Liver (tissue), 9 donors: Measurements from ENCODE around the gene KIAA0930. TPM values are rescaled to one million over a fixed set of nuclear protein-coding genes. Genes with fewer than 3 reads are reported as not detected.

Experiments
- DNase-seq: peaks from one replicate; pipeline ENCODE4 v3.0.0-alpha.2; 2017; ENCODE audit warnings: low spot score
- H3K27ac ChIP-seq, 2 donors: one replicate each; pipeline ENCODE4 v1.7.0; 2013; ENCODE audit warnings: inconsistent platforms in 2 of 2, low read length in 2 of 2, control low read depth in 1 of 2, low read depth in 1 of 2, mild to moderate bottlenecking in 1 of 2
- H3K27me3 ChIP-seq, 4 donors: one replicate each; pipeline versions ENCODE4 v1.6.1 to v1.7.0; 2013; ENCODE audit warnings: low read length in 3 of 4, inconsistent platforms in 1 of 4, mild to moderate bottlenecking in 1 of 4, moderate library complexity in 1 of 4; ENCODE audit not compliant: control insufficient read depth in 4 of 4, insufficient read depth in 4 of 4
- H3K36me3 ChIP-seq, 4 donors: one replicate each; pipeline versions ENCODE4 v1.6.1 to v1.7.0; 2013; ENCODE audit warnings: low read length in 3 of 4, mild to moderate bottlenecking in 3 of 4, low read depth in 1 of 4, moderate library complexity in 1 of 4; ENCODE audit not compliant: control insufficient read depth in 4 of 4, insufficient read depth in 3 of 4
- H3K4me1 ChIP-seq, 4 donors: one replicate each; pipeline versions ENCODE4 v1.6.1 to v1.7.0; 2013; ENCODE audit warnings: low read length in 3 of 4, mild to moderate bottlenecking in 3 of 4, moderate library complexity in 1 of 4; ENCODE audit not compliant: control insufficient read depth in 4 of 4, insufficient read depth in 4 of 4
- H3K4me3 ChIP-seq, 3 donors: one replicate each; pipeline versions ENCODE4 v1.6.1 to v1.7.0; 2013; ENCODE audit warnings: low read length in 3 of 3, control low read depth in 1 of 3, low read depth in 1 of 3, mild to moderate bottlenecking in 1 of 3
- H3K9ac ChIP-seq, 2 donors: one replicate each; pipeline ENCODE4 v1.7.0; 2013; ENCODE audit warnings: low read length in 2 of 2, mild to moderate bottlenecking in 2 of 2, moderate library complexity in 2 of 2, control low read depth in 1 of 2, low read depth in 1 of 2
- H3K9me3 ChIP-seq, 4 donors: one replicate each; pipeline versions ENCODE4 v1.6.1 to v1.7.0; 2013; ENCODE audit warnings: low read length in 3 of 4; ENCODE audit not compliant: control insufficient read depth in 4 of 4
- EGR1 ChIP-seq, 2 donors: IDR thresholded peaks; 2 replicates each; pipeline ENCODE4 v1.6.1; 2016 to 2018; ENCODE audit warnings: antibody characterized with exemption in 2 of 2, low read depth in 2 of 2
- HNF4A ChIP-seq, 2 donors: conservative IDR thresholded peaks; 2 replicates each; pipeline ENCODE4 v1.6.1; 2016; ENCODE audit warnings: antibody characterized with exemption in 2 of 2, mild to moderate bottlenecking in 2 of 2
- HNF4G ChIP-seq: IDR thresholded peaks from 2 replicates; pipeline ENCODE4 v1.6.1; 2016; ENCODE audit warnings: antibody characterized with exemption
- JUND ChIP-seq, 2 donors: IDR thresholded peaks; 2 replicates each; pipeline ENCODE4 v1.6.1; 2016; ENCODE audit warnings: antibody characterized with exemption in 2 of 2
- NR2F2 ChIP-seq: IDR thresholded peaks from 2 replicates; pipeline ENCODE4 v1.6.1; 2016; ENCODE audit warnings: antibody characterized with exemption
- RXRA ChIP-seq, 2 donors: IDR thresholded peaks; 2 replicates each; pipeline ENCODE4 v1.6.1; 2017 to 2018; ENCODE audit warnings: antibody characterized with exemption in 2 of 2, mild to moderate bottlenecking in 1 of 2
- SP1 ChIP-seq: IDR thresholded peaks from 2 replicates; pipeline ENCODE4 v1.6.1; 2018; ENCODE audit warnings: antibody characterized with exemption, mild to moderate bottlenecking
- WGBS: extraction: QIAGEN DNeasy Blood & Tissue Kit; methylation state at CpG from one replicate; pipeline ENCODE4 v1.1.7; 2013; 5-methylcytosine and 5-hydroxymethylcytosine counted together
- polyA plus RNA-seq, 2 donors: library from polyadenylated mRNA; stranded (reverse) in 1 of 2; unstranded in 1 of 2; fragments of 200-250 nt in 1 of 2; fragments of >200 nt in 1 of 2; fragmentation: Nextera tagmentation in 1 of 2; extraction: Ambion mirVana in 1 of 2; gene quantifications; one replicate each; pipeline versions ENCODE4 v1.2.1 to v1.2.3, GENCODE V29; 2013 to 2015
- total RNA-seq, 2 donors: library from RNA; depleted of rRNA; stranded (reverse); fragments of >200 nt; gene quantifications; one replicate each; pipeline ENCODE4 v1.2.3, GENCODE V29; 2014
- TF ChIP-seq, protein P1 (sequence below): IDR thresholded peaks from 2 replicates; pipeline ENCODE4 v1.6.1; 2016; ENCODE audit warnings: antibody characterized with exemption
- TF ChIP-seq, protein P2 (sequence below): IDR thresholded peaks from 2 replicates; pipeline ENCODE4 v1.6.1; 2016; ENCODE audit warnings: antibody characterized with exemption
- TF ChIP-seq, protein P3 (sequence below): fragments of 150-350 bp; IDR thresholded peaks from 2 replicates; pipeline ENCODE4 v1.5.1; 2017; ENCODE audit warnings: improper control_type of control experiment, low read depth, low read length; ENCODE audit not compliant: missing input control
- TF ChIP-seq, protein P4 (sequence below): IDR thresholded peaks from 2 replicates; pipeline ENCODE4 v1.6.1; 2016; ENCODE audit warnings: antibody characterized with exemption, mild to moderate bottlenecking
- donor health status: healthy.
- donor health status: healthy.
- donor health status: healthy.
- donor health status: healthy.
- donor health status: healthy.

The KIAA0930 gene
- total and polyA plus RNA-seq, 4 donors: 6.1 to 30.0 (median 17.6) TPM

DNA sequence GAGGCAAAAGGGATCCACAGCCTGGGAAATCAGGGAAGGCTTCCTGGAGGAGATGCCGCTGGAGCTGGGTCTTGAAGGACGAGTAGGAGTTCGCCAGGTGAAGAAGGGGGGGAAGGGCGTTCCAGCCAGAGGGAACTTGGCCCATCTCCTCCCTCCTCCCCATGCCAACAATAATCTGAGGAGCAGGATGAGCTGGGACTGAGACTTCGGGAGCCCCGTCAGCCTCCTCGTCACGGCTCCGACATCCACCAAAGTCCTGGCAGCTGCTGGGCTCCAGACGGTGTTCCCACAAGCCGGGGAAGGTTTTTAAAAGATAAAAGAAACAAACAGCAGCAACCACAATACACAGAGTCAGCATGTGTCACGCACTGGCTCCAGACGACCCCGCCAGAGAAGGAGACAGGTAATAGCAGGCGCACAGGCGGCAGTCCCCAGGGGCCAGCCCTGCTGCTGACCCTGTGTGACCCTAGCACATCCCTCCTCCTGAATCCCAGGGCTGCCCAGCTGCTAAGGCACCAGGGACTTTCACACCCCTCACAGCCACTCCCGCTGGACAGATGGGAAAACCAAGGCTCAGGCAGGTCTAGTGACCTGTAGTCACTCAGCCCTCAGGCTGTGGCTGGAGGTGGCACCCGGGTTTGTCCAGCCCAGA is 39.7 kb downstream of the KIAA0930 start:
- H3K4me3 ChIP-seq: no peak overlapping the region
- no peak for TF ChIP-seq HNF4A (conservative IDR thresholded peaks at IDR 0.05)
- TF ChIP-seq NR2F2: no peak
- H3K36me3 ChIP-seq: peaks cover 20 to 70% (median 30%) of the 10 kb centered on the region in 4 donors
- no peak for DNase-seq
- H3K9me3 ChIP-seq: no peaks in the 10 kb centered on the region
- no peaks in the 10 kb centered on the region for H3K4me1 ChIP-seq
- H3K27ac ChIP-seq: no peak overlapping the region
- 95% methylated on average over 18 of the region's 18 CpGs for WGBS
- no peaks in the 10 kb centered on the region for H3K27me3 ChIP-seq
- H3K9ac ChIP-seq: no peak overlapping the region

DNA sequence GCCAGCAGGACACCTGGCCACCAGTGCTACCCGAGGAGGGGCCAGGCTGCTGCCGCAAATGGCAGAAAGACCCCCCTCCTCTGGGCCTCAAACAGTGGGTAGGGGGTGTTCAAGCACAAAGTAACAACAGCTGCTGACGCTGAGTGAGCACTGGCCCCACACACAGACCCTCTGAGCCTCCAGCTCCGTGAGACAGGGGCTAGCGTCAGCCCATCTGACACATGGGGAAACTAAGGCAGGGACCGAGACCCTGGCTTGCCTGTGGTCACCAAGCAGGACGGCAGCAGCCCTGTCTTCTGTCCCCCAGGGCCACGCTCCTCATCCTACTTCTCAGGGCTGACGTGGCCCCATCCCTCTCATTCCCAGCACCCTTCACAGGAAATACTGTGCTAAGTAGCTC is 40.5 kb downstream of the KIAA0930 start:
- H3K4me1 ChIP-seq: no peaks in the 10 kb centered on the region
- no peaks in the 10 kb centered on the region for H3K27me3 ChIP-seq
- H3K36me3 ChIP-seq: peaks cover 20 to 75% (median 30%) of the 10 kb centered on the region in 4 donors
- TF ChIP-seq EGR1 (IDR thresholded peaks at IDR 0.05; ENCODE audit: low read depth in 2 of 2): no peak
- TF ChIP-seq SP1: no peak
- TF ChIP-seq, protein P1, sequence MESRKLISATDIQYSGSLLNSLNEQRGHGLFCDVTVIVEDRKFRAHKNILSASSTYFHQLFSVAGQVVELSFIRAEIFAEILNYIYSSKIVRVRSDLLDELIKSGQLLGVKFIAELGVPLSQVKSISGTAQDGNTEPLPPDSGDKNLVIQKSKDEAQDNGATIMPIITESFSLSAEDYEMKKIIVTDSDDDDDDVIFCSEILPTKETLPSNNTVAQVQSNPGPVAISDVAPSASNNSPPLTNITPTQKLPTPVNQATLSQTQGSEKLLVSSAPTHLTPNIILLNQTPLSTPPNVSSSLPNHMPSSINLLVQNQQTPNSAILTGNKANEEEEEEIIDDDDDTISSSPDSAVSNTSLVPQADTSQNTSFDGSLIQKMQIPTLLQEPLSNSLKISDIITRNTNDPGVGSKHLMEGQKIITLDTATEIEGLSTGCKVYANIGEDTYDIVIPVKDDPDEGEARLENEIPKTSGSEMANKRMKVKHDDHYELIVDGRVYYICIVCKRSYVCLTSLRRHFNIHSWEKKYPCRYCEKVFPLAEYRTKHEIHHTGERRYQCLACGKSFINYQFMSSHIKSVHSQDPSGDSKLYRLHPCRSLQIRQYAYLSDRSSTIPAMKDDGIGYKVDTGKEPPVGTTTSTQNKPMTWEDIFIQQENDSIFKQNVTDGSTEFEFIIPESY: no peak
- TF ChIP-seq, protein P2, sequence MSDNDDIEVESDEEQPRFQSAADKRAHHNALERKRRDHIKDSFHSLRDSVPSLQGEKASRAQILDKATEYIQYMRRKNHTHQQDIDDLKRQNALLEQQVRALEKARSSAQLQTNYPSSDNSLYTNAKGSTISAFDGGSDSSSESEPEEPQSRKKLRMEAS: no peak
- TF ChIP-seq, protein P3, sequence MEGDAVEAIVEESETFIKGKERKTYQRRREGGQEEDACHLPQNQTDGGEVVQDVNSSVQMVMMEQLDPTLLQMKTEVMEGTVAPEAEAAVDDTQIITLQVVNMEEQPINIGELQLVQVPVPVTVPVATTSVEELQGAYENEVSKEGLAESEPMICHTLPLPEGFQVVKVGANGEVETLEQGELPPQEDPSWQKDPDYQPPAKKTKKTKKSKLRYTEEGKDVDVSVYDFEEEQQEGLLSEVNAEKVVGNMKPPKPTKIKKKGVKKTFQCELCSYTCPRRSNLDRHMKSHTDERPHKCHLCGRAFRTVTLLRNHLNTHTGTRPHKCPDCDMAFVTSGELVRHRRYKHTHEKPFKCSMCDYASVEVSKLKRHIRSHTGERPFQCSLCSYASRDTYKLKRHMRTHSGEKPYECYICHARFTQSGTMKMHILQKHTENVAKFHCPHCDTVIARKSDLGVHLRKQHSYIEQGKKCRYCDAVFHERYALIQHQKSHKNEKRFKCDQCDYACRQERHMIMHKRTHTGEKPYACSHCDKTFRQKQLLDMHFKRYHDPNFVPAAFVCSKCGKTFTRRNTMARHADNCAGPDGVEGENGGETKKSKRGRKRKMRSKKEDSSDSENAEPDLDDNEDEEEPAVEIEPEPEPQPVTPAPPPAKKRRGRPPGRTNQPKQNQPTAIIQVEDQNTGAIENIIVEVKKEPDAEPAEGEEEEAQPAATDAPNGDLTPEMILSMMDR: no peak
- no peak for TF ChIP-seq HNF4G
- no peak for TF ChIP-seq RXRA (IDR thresholded peaks at IDR 0.05)
- TF ChIP-seq, protein P4, sequence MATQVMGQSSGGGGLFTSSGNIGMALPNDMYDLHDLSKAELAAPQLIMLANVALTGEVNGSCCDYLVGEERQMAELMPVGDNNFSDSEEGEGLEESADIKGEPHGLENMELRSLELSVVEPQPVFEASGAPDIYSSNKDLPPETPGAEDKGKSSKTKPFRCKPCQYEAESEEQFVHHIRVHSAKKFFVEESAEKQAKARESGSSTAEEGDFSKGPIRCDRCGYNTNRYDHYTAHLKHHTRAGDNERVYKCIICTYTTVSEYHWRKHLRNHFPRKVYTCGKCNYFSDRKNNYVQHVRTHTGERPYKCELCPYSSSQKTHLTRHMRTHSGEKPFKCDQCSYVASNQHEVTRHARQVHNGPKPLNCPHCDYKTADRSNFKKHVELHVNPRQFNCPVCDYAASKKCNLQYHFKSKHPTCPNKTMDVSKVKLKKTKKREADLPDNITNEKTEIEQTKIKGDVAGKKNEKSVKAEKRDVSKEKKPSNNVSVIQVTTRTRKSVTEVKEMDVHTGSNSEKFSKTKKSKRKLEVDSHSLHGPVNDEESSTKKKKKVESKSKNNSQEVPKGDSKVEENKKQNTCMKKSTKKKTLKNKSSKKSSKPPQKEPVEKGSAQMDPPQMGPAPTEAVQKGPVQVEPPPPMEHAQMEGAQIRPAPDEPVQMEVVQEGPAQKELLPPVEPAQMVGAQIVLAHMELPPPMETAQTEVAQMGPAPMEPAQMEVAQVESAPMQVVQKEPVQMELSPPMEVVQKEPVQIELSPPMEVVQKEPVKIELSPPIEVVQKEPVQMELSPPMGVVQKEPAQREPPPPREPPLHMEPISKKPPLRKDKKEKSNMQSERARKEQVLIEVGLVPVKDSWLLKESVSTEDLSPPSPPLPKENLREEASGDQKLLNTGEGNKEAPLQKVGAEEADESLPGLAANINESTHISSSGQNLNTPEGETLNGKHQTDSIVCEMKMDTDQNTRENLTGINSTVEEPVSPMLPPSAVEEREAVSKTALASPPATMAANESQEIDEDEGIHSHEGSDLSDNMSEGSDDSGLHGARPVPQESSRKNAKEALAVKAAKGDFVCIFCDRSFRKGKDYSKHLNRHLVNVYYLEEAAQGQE: no peak
- no peak for TF ChIP-seq HNF4A (conservative IDR thresholded peaks at IDR 0.05)
- TF ChIP-seq JUND (IDR thresholded peaks at IDR 0.05): no peak
- 95% methylated on average over 9 of the region's 9 CpGs for WGBS
- H3K27ac ChIP-seq: no peak overlapping the region
- H3K9me3 ChIP-seq: no peaks in the 10 kb centered on the region
- no peak overlapping the region for H3K4me3 ChIP-seq
- no peak for DNase-seq
- no peak overlapping the region for H3K9ac ChIP-seq
